ENCODE measurements around the gene MRPL20. TPM values are rescaled to one million over a fixed set of nuclear protein-coding genes. Genes with fewer than 3 reads are reported as not detected.
"Not testable (repeated sequence)": the region's sequence is repeated elsewhere in the genome, so short reads cannot be mapped to it uniquely, and the experiment has no call there.

MRPL20 gene
- polyA plus RNA-seq, 4 donors, result 110 to 137 (median 115) TPM

GRCh38 chr1:1411626-1412025 is 4.5 kb upstream of the MRPL20 start:
- no peak for DNase-seq (ENCODE audit: low read depth in 4 of 4, low spot score in 3 of 4)

- DNase-seq (ENCODE audit: low read depth in 4 of 4, low spot score in 3 of 4), result not testable (repeated sequence)
Measured at GRCh38 chr1:1410238-1410637, 3.1 kb upstream of the MRPL20 start.

GRCh38 chr1:1407636-1408318 is 684 bp upstream of the MRPL20 start:
- DNase-seq (ENCODE audit: low read depth in 4 of 4, low spot score in 3 of 4), result no peak

GRCh38 chr1:1406101-1406820 is 832 bp downstream of the MRPL20 start:
- no peak for DNase-seq (ENCODE audit: low read depth in 4 of 4, low spot score in 3 of 4)

- no peak for DNase-seq (ENCODE audit: low read depth in 4 of 4, low spot score in 3 of 4)
Measured at GRCh38 chr1:1403653-1404052, 3.4 kb downstream of the MRPL20 start.

- DNase-seq (ENCODE audit: low read depth in 4 of 4, low spot score in 3 of 4), result not testable (repeated sequence)
Measured at GRCh38 chr1:1402901-1403392, 4.1 kb downstream of the MRPL20 start.

GRCh38 chr1:1402072-1402900 is 4.8 kb downstream of the MRPL20 start:
- DNase-seq (ENCODE audit: low read depth in 4 of 4, low spot score in 3 of 4), result no peak

- no peak for DNase-seq (ENCODE audit: low read depth in 4 of 4, low spot score in 3 of 4)
Measured at GRCh38 chr1:1401457-1402010, 5.6 kb downstream of the MRPL20 start.

- no peak for DNase-seq (ENCODE audit: low read depth in 4 of 4, low spot score in 3 of 4)
Measured at GRCh38 chr1:1400576-1401456, 6.3 kb downstream of the MRPL20 start.

- no peak for DNase-seq (ENCODE audit: low read depth in 4 of 4, low spot score in 3 of 4)
Measured at GRCh38 chr1:1399872-1400575, 7.1 kb downstream of the MRPL20 start.

GRCh38 chr1:1399187-1399871 is 7.8 kb downstream of the MRPL20 start, which contains the start of gene CCNL2:
Gene CCNL2, minus strand, starts transcription at chr1:1399335. Its CDS starts 29 bp downstream, at chr1:1399306.
- peak; percentile 94 to 99 (median 96) for DNase-seq (ENCODE audit: low read depth in 4 of 4, low spot score in 3 of 4)

- DNase-seq (ENCODE audit: low read depth in 4 of 4, low spot score in 3 of 4), result no peak
Measured at GRCh38 chr1:1398677-1399186, 8.4 kb downstream of the MRPL20 start.

- no peak for DNase-seq (ENCODE audit: low read depth in 4 of 4, low spot score in 3 of 4)
Measured at GRCh38 chr1:1397839-1398523, 9.1 kb downstream of the MRPL20 start.

GRCh38 chr1:1395166-1395565 is 11.9 kb downstream of the MRPL20 start:
- DNase-seq (ENCODE audit: low read depth in 4 of 4, low spot score in 3 of 4), result no peak

GRCh38 chr1:1394116-1394515 is 13.0 kb downstream of the MRPL20 start:
- no peak for DNase-seq (ENCODE audit: low read depth in 4 of 4, low spot score in 3 of 4)

- DNase-seq (ENCODE audit: low read depth in 4 of 4, low spot score in 3 of 4), result no peak
Measured at GRCh38 chr1:1393428-1393827, 13.7 kb downstream of the MRPL20 start.

- DNase-seq (ENCODE audit: low read depth in 4 of 4, low spot score in 3 of 4), result no peak
Measured at GRCh38 chr1:1393014-1393413, 14.1 kb downstream of the MRPL20 start.

GRCh38 chr1:1391225-1391624 is 15.9 kb downstream of the MRPL20 start:
- DNase-seq (ENCODE audit: low read depth in 4 of 4, low spot score in 3 of 4), result no peak

Data from right renal pelvis (tissue), 4 donors.